GM12878 (cell line): Measurements from ENCODE around the gene GFOD2. TPM values are rescaled to one million over a fixed set of nuclear protein-coding genes. Genes with fewer than 3 reads are reported as not detected.

Source experiments
- BCLAF1 ChIP-seq: fragments of 450-650 bp; IDR thresholded peaks from 2 replicates; pipeline ENCODE4 v1.6.1; 2017; ENCODE audit warnings: antibody characterized with exemption, mild to moderate bottlenecking, moderate library complexity
- CBX3 ChIP-seq: fragments of 200-600 bp; sonication (generic); IDR thresholded peaks from 2 replicates; pipeline ENCODE4 v1.6.1; 2016; ENCODE audit warnings: low read depth, borderline replicate concordance
- CHD2 ChIP-seq: IDR thresholded peaks from 2 replicates; pipeline ENCODE4 v1.6.1; 2011; ENCODE audit warnings: low read depth, low read length, improper control_type of control experiment, borderline replicate concordance
- CREM ChIP-seq: IDR thresholded peaks from 2 replicates; pipeline ENCODE4 v1.6.1; 2014; ENCODE audit warnings: antibody characterized with exemption, low read depth
- E2F4 ChIP-seq: IDR thresholded peaks from 2 replicates; pipeline ENCODE4 v1.6.1; 2012; ENCODE audit warnings: low read depth, low read length, improper control_type of control experiment
- EP300 ChIP-seq, 2 experiments: fragments of 150-350 bp in 1 of 2; IDR thresholded peaks; 2 replicates each; pipeline ENCODE4 v1.6.1; 2011 to 2012; ENCODE audit warnings: low read depth in 2 of 2, low read length in 2 of 2, borderline replicate concordance in 1 of 2, improper control_type of control experiment in 1 of 2, inconsistent platforms in 1 of 2; ENCODE audit not compliant: control insufficient read depth in 1 of 2
- EZH2 ChIP-seq: IDR thresholded peaks from 2 replicates; pipeline ENCODE4 v1.6.1; 2012; ENCODE audit warnings: low read depth, mild to moderate bottlenecking, control low read depth, inconsistent platforms, low read length, borderline replicate concordance; ENCODE audit not compliant: control insufficient read depth
- HDGF ChIP-seq: fragments of 450-650 bp; IDR thresholded peaks from 2 replicates; pipeline ENCODE4 v1.6.1; 2016; ENCODE audit warnings: antibody characterized with exemption
- JUND ChIP-seq: IDR thresholded peaks from 2 replicates; pipeline ENCODE4 v1.6.1; 2012; ENCODE audit warnings: low read depth, mild to moderate bottlenecking, low read length, improper control_type of control experiment, moderate library complexity
- MLLT1 ChIP-seq: fragments of 450-650 bp; IDR thresholded peaks from 2 replicates; pipeline ENCODE4 v1.6.1; 2016; ENCODE audit warnings: mild to moderate bottlenecking
- MXI1 ChIP-seq: fragments of 150-350 bp; IDR thresholded peaks from 2 replicates; pipeline ENCODE4 v1.6.1; 2011; ENCODE audit warnings: low read depth, mild to moderate bottlenecking, inconsistent platforms, low read length, improper control_type of control experiment
- NFIC ChIP-seq: IDR thresholded peaks from 2 replicates; pipeline ENCODE4 v1.6.1; 2012; ENCODE audit warnings: low read depth, mild to moderate bottlenecking, inconsistent platforms, low read length, moderate library complexity
- NR2C1 ChIP-seq: fragments of 450-650 bp; IDR thresholded peaks from 2 replicates; pipeline ENCODE4 v1.6.1; 2017; ENCODE audit warnings: antibody characterized with exemption, mild to moderate bottlenecking, moderate library complexity
- NR2C2 ChIP-seq: IDR thresholded peaks from 2 replicates; pipeline ENCODE4 v1.6.1; 2011; ENCODE audit warnings: borderline replicate concordance, low read depth; ENCODE audit not compliant: control insufficient read depth, insufficient read length
- NRF1 ChIP-seq: conservative IDR thresholded peaks from 2 replicates; pipeline ENCODE4 v1.6.1; 2011; ENCODE audit warnings: mild to moderate bottlenecking, low read depth, low read length, improper control_type of control experiment
- RFX5 ChIP-seq: IDR thresholded peaks from 2 replicates; pipeline ENCODE4 v1.6.1; 2011; ENCODE audit warnings: low read depth, low read length, improper control_type of control experiment
- SKIL ChIP-seq: fragments of 450-650 bp; IDR thresholded peaks from 2 replicates; pipeline ENCODE4 v1.6.1; 2017; ENCODE audit warnings: mild to moderate bottlenecking, low read depth, inconsistent platforms; ENCODE audit not compliant: poor library complexity, severe bottlenecking
- SMARCA5 ChIP-seq: fragments of 450-650 bp; IDR thresholded peaks from 2 replicates; pipeline ENCODE4 v1.6.1; 2017; ENCODE audit warnings: mild to moderate bottlenecking
- SREBF1 ChIP-seq: IDR thresholded peaks from 2 replicates; pipeline ENCODE4 v1.6.1; 2012; ENCODE audit warnings: mild to moderate bottlenecking, low read length
- SUZ12 ChIP-seq: fragments of 200-600 bp; sonication (generic); IDR thresholded peaks from one replicate; pipeline ENCODE4 v1.6.1; 2018; ENCODE audit warnings: antibody characterized with exemption, mild to moderate bottlenecking; ENCODE audit not compliant: unreplicated experiment
- TCF12 ChIP-seq: IDR thresholded peaks from 2 replicates; pipeline ENCODE4 v1.6.1; 2011; ENCODE audit warnings: low read depth, mild to moderate bottlenecking, low read length
- TCF3 ChIP-seq: IDR thresholded peaks from 2 replicates; pipeline ENCODE4 v1.6.1; 2012; ENCODE audit warnings: low read depth, mild to moderate bottlenecking, low read length, borderline replicate concordance; ENCODE audit not compliant: insufficient read depth
- ZNF24 ChIP-seq: fragments of 450-650 bp; IDR thresholded peaks from 2 replicates; pipeline ENCODE4 v1.6.1; 2017; ENCODE audit warnings: antibody characterized with exemption, mild to moderate bottlenecking
- ZSCAN29 ChIP-seq: fragments of 450-650 bp; IDR thresholded peaks from 2 replicates; pipeline ENCODE4 v1.6.1; 2017; ENCODE audit warnings: mild to moderate bottlenecking, moderate library complexity
- polyA plus RNA-seq, 11 experiments: library from polyadenylated mRNA; depleted of rRNA in 4 of 11; unstranded in 6 of 11; stranded (reverse) in 5 of 11; fragments of >200 nt; fragmentation: Nextera tagmentation in 4 of 11; fragmentation: Illumina TruSeq in 1 of 11; extraction: Ambion mirVana in 4 of 11; extraction: Trizol in 1 of 11; gene quantifications; 1 replicate in 1 of 11; 2 replicates in 10 of 11; pipeline versions ENCODE4 v1.2.1 to v1.2.3, GENCODE V29; 2011 to 2016; ENCODE audit warnings: inconsistent platforms in 2 of 11, missing spikeins in 2 of 11, low read depth in 1 of 11
- total RNA-seq, 4 experiments: library from RNA; depleted of rRNA in 3 of 4; stranded (reverse); fragments of >200 nt in 3 of 4; fragmentation: Illumina TruSeq in 1 of 4; extraction: Trizol in 1 of 4; gene quantifications; 2 replicates each; pipeline versions ENCODE4 v1.2.1 to v1.2.3, GENCODE V29; 2013 to 2021

Gene GFOD2
- total and polyA plus RNA-seq, 10 of the 15 experiments (the other 5 are each of a cell fraction or from before 2014, with no cell fraction given) = 2.0 to 15.9 (median 12.0) TPM

- TF ChIP-seq BCLAF1 (peak; percentile 63; the same call in 1 of the 2 replicates), ZSCAN29 (no peak), NR2C2 (no peak), HDGF (no peak), RFX5 (peak; percentile 51; the same call in 1 of the 2 replicates), CBX3 (no peak), CREM (peak; percentile 98), NR2C1 (peak; percentile 56; the same call in 1 of the 2 replicates), NRF1 (no peak), ZNF24 (no peak), E2F4 (no peak), EP300 (IDR thresholded peaks at IDR 0.05; ENCODE audit: borderline replicate concordance in 1 of 2, control insufficient read depth in 1 of 2, low read depth in 2 of 2, low read length in 2 of 2) (no peak), SUZ12 (no peak), SKIL (no peak), MLLT1 (peak; percentile 85), TCF3 (0 out of 2 replicates have a peak, but pooled peaks have one; percentile 29), MXI1 (0 out of 2 replicates have a peak, but pooled peaks have one; percentile 47), SREBF1 (peak; percentile 60; the same call in 1 of the 2 replicates), TCF12 (0 out of 2 replicates have a peak, but pooled peaks have one; percentile 45), CHD2 (peak; percentile 65; the same call in 1 of the 2 replicates), JUND (peak; percentile 54; the same call in 1 of the 2 replicates), EZH2 (no peak), SMARCA5 (no peak; the same call in 1 of the 2 replicates), NFIC (no peak)
Measured at GRCh38 chr16:67660564-67661028, 58.5 kb downstream of the GFOD2 start, which contains the start of gene PARD6A (continued).
